22Rv1 (cell line): ENCODE results near the gene NF1.

ENCODE experiments used
- H3K27ac ChIP-seq: fragments of 450-650 bp; 2 replicates; pipeline ENCODE4 v1.5.1; 2017
- ZFX ChIP-seq: fragments of 450-650 bp; IDR thresholded peaks from 2 replicates; pipeline ENCODE4 v1.6.1; 2017; ENCODE audit warnings: antibody characterized with exemption, borderline replicate concordance
- TF ChIP-seq, protein P1 (sequence below): fragments of 450-650 bp; IDR thresholded peaks from 2 replicates; pipeline ENCODE4 v1.5.1; 2017; ENCODE audit warnings: mild to moderate bottlenecking

Gene NF1

GRCh38 chr17:31052187-31052889 is 42.4 kb upstream of the NF1 start:
- no peak overlapping the region for H3K27ac ChIP-seq
- TF ChIP-seq ZFX = no peak
- TF ChIP-seq, protein P1, sequence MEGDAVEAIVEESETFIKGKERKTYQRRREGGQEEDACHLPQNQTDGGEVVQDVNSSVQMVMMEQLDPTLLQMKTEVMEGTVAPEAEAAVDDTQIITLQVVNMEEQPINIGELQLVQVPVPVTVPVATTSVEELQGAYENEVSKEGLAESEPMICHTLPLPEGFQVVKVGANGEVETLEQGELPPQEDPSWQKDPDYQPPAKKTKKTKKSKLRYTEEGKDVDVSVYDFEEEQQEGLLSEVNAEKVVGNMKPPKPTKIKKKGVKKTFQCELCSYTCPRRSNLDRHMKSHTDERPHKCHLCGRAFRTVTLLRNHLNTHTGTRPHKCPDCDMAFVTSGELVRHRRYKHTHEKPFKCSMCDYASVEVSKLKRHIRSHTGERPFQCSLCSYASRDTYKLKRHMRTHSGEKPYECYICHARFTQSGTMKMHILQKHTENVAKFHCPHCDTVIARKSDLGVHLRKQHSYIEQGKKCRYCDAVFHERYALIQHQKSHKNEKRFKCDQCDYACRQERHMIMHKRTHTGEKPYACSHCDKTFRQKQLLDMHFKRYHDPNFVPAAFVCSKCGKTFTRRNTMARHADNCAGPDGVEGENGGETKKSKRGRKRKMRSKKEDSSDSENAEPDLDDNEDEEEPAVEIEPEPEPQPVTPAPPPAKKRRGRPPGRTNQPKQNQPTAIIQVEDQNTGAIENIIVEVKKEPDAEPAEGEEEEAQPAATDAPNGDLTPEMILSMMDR = no peak

- no peak for TF ChIP-seq ZFX
- TF ChIP-seq, protein P1 = no peak
- H3K27ac ChIP-seq = no peak overlapping the region
Measured at GRCh38 chr17:31053071-31053470, 41.7 kb upstream of the NF1 start.

DNA sequence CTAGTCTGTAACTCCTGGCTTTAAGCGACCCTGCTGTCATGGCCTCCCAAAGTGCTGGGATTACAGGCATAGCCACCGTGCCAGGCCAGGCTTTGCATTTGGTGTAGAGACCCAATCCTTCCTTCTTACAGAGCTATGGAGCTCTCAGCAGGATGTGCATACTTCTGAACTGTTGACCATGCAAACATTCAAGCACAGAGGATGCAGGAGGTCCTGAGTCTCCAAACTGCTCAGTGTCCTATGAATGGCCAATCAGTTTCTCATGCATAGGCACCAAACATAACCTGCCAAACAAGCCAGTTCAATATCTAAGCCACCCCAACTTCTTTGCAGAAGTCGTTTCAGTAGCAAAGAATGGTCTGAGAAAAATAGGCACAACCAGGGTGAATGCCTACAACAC is 40.0 kb upstream of the NF1 start:
- no peak for TF ChIP-seq ZFX
- TF ChIP-seq, protein P1 = no peak
- H3K27ac ChIP-seq = no peak overlapping the region

- H3K27ac ChIP-seq = no peak overlapping the region
Measured at GRCh38 chr17:31058976-31059375, 35.8 kb upstream of the NF1 start.

DNA sequence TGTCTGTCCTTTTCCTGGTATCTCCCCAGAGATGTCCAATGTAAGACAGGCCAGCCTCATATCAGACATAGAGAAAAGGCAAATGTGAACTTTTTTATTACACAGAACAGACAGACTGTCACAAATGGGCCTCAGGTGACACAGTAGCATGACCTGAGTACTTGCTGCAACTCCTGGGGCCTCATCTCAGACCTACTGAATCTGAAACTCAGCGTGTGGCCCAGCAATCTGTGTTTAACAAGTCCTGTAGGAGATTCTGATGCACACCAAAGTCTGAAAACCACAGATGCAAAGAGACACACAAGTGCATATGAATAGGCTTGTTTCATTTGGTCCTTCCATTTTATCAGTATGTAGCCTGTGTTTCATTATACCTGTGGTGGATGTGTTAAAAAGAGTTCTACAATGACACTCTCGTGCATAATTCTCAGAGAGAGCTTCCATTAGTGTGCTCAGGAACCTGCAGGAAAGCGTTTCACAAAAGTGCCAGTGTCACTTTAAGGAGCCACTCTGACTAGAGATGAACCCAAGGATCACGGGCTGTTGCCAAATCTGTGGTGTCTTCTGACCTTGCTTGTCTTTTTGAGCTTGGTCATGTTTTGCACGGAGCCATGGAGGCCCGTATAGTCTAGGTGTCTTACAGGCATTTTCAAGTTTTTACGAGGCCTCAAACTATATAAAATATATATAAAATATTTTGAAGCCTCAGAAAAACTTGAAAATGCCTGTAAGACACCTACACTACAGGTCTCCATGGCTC is 33.8 kb upstream of the NF1 start:
- H3K27ac ChIP-seq = no peak overlapping the region

More at GRCh38 chr17:31058976-31059375, 35.8 kb upstream of the NF1 start:
- no peak for TF ChIP-seq ZFX
- TF ChIP-seq, protein P1 = no peak

DNA sequence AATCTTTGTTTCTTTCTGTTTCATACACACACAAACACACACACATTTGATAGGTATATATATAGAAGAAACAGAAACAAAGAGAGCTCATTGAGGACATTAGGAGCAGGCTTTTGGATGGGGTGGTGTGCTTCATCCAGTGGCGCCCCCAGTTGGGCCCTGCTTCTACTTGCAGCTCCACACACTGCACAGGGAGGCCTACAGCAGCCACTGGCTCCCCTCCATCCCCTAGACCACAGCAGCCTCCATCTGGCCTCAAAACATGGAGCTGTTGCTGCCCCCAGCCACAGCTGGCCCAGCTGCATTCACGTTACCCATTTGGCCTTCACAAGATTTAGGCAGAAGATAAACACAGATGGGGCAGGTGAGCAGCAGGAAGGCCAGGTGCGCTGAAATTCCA is 33.1 kb upstream of the NF1 start:
- TF ChIP-seq, protein P1 = no peak
- no peak for TF ChIP-seq ZFX
- H3K27ac ChIP-seq = no peak overlapping the region

More for the DNA sequence above, 33.8 kb upstream of the NF1 start:
- no peak for TF ChIP-seq ZFX
- TF ChIP-seq, protein P1 = no peak

DNA sequence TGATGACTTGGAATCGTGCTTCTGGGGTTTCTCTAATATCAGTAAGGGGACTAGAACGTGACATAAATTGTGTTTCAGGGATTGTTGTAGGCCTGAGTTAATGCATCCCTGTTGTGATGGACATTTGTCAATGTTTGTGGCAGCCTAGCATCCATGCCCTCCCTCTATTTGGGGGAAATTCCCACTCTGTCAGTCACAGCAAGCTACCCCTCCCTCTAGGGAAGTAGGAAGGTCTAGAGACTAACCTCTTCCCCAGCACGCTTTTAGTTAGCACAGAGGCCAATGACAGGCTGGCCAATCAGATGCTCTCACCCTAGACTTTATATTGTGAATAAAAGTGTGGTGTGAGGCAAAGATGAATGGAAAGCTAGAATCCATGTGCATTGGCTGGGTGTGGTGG is 32.4 kb upstream of the NF1 start:
- no peak for TF ChIP-seq ZFX
- TF ChIP-seq, protein P1 = no peak

More for the DNA sequence above, 32.4 kb upstream of the NF1 start:
- no peak overlapping the region for H3K27ac ChIP-seq
